ENCODE results near the gene RREB1.
"Not testable (repeated sequence)": the region's sequence is repeated elsewhere in the genome, so short reads cannot be mapped to it uniquely, and the experiment has no call there.

The RREB1 gene

GRCh38 chr6:7151381-7151780 lies 43.6 kb downstream of the RREB1 start:
- no peak for TF ChIP-seq CTCF (IDR thresholded peaks at IDR 0.05; ENCODE audit: borderline replicate concordance, insufficient read depth, low read depth, low read length)

GRCh38 chr6:7152462-7152861 lies 44.7 kb downstream of the RREB1 start:
- H3K4me3 ChIP-seq (ENCODE audit: low read depth, low read length), result no peak overlapping the region
- no peak for TF ChIP-seq CTCF (IDR thresholded peaks at IDR 0.05; ENCODE audit: borderline replicate concordance, insufficient read depth, low read depth, low read length)

More at GRCh38 chr6:7151381-7151780, 43.6 kb downstream of the RREB1 start:
- no peak overlapping the region for H3K4me3 ChIP-seq (ENCODE audit: low read depth, low read length)

GRCh38 chr6:7153789-7154188 lies 46.0 kb downstream of the RREB1 start:
- no peak overlapping the region for H3K4me3 ChIP-seq (ENCODE audit: low read depth, low read length)
- no peak for TF ChIP-seq CTCF (IDR thresholded peaks at IDR 0.05; ENCODE audit: borderline replicate concordance, insufficient read depth, low read depth, low read length)

- no peak overlapping the region for H3K4me3 ChIP-seq (ENCODE audit: low read depth, low read length)
- TF ChIP-seq CTCF (IDR thresholded peaks at IDR 0.05; ENCODE audit: borderline replicate concordance, insufficient read depth, low read depth, low read length), result no peak
These were observed 46.8 kb downstream of the RREB1 start for GRCh38 chr6:7154341-7155139.

GRCh38 chr6:7155871-7156579 lies 48.3 kb downstream of the RREB1 start:
- peak overlapping the region; percentile 3 for H3K4me3 ChIP-seq (ENCODE audit: low read depth, low read length)
- TF ChIP-seq CTCF (IDR thresholded peaks at IDR 0.05; ENCODE audit: borderline replicate concordance, insufficient read depth, low read depth, low read length), result no peak

GRCh38 chr6:7156643-7157278 lies 49.0 kb downstream of the RREB1 start:
- H3K4me3 ChIP-seq (ENCODE audit: low read depth, low read length), result peak overlapping the region; percentile 3
- TF ChIP-seq CTCF (IDR thresholded peaks at IDR 0.05; ENCODE audit: borderline replicate concordance, insufficient read depth, low read depth, low read length), result no peak

- not testable (repeated sequence) for H3K4me3 ChIP-seq (ENCODE audit: low read depth, low read length)
These were observed 49.5 kb downstream of the RREB1 start for GRCh38 chr6:7157307-7157706.
